GM21515 (cell line): ENCODE results near the gene WAS.
"Not testable (repeated sequence)": the region's sequence is repeated elsewhere in the genome, so short reads cannot be mapped to it uniquely, and the experiment has no call there.

Experiments used
- ATAC-seq: cut with Tn5 transposase; IDR thresholded peaks from one replicate; pipeline ENCODE4 v1.9.1; 2021; ENCODE audit not compliant: unreplicated experiment

The WAS gene

DNA sequence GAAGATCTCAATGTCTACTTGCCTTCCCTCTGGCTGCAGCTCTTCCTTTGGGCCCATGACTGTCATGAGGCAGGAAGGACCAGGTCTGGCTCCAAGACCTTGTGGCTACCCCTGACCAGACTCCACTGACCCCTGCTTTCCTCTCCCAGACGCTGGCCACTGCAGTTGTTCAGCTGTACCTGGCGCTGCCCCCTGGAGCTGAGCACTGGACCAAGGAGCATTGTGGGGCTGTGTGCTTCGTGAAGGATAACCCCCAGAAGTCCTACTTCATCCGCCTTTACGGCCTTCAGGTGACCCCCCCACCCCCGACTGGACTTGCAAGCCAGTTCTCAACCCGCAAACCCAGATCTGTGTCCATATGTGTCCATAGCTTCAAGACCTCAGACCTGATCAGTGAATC, 535 bp downstream of the WAS start:
- no peak for ATAC-seq

GRCh38 chrX:48685416-48685815, 1.8 kb downstream of the WAS start:
- ATAC-seq: no peak

GRCh38 chrX:48688531-48689150, 5.0 kb downstream of the WAS start:
- no peak for ATAC-seq

GRCh38 chrX:48689208-48689920, 5.8 kb downstream of the WAS start:
- ATAC-seq: no peak

DNA sequence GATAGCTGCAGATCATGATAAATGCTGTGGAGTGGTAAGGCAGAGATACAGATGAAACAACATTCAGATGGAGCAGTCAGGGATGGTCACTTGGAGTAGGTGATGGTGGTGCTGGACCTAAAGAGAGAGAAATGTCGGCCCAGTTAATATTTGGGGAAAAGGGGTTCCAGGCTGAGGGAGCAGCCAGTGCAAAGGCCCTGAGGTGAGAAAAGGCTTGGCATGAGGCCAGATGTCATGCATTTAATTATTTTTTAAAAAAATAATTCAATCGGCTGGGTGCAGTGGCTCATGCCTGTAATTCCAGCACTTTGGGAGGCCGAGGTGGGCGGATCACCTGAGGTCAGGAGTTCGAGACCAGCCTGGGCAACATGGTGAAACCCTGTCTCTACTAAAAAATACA, 8.1 kb downstream of the WAS start:
- ATAC-seq: not testable (repeated sequence)

DNA sequence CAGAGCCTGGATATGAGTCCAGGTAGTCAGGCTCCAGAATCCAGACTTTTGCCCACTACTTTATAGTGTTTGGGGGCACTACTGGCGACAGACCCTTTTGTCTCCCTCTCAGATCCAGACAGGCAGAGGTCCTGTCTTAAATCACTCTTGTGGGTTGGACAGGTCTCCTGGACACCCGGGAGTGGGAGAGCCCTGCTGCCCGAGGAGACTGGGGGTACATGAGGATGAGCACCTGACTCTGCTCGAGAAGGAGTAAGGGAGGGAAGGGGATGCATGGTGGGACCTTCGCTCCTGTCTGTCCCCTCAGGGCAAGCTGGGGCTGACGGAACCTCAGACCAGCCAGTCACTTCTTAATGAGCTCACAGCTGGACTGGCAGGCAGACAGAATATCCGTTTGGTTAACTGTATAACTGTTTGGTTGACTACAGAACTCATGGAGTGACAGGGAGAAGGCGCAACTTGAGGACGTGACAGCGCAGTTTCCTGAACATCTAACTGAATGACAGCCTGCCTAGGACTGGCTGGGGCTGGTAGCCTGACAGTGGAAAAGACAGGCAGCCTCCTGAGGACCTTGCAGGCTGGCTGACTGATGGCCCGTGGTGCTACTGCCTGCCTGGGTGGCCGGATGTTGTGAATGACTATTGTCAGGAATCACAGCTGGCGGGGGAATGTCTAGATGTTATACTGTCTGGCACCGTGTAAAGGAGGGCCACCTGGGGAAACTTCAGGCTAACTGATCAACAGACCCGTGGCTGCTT, 11.4 kb downstream of the WAS start:
- ATAC-seq: no peak

- ATAC-seq: no peak
Observed at GRCh38 chrX:48695534-48695896, 11.9 kb downstream of the WAS start.

- ATAC-seq: no peak
Observed at GRCh38 chrX:48695925-48696300, 12.3 kb downstream of the WAS start.

GRCh38 chrX:48696301-48696908, 12.8 kb downstream of the WAS start, which contains the start of gene SUV39H1:
Gene SUV39H1 (plus strand): TSS chrX:48696734. CDS start chrX:48696785, 51 bp downstream.
- ATAC-seq: peak; percentile 92

DNA sequence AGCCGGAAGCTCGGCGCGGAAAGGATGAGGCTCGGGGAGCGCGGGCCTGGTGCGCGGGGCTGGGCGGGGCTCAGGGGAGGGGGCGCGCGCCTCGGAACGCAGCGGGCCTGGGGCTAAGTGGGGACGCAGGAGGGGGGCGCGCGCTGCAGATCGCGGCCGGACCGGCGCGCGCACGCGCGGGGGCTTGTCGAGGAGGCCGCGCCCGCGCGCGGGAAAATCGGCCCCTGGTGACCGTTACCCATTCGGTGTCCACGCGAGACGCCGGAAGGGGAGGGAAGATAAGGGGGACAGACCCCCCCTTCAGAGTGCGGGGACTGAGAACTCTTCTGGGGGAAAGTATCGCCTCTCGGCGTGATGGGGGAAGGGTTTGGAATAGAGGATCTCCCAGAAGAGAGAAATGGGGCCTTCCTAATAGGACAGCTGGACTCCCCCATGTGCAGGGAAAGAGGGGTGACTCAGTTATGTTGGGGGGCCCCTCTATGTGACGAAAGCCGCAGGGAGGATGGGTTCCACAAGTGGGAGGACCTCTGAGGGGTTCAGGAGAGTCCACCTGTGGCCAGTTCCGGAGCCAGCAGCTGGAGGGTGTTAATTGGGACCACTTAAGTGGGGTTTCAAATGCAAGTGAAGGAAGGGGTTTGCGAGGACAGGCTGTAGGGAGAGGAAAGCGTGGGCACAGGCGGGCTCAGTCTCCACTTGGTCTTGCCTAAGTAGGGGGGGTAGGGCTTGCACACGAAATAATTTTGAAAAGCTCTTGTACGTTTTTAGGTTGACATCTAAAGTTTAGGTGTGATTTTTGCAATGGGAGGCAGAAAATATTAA, 13.5 kb downstream of the WAS start:
- ATAC-seq: peak; percentile 27

DNA sequence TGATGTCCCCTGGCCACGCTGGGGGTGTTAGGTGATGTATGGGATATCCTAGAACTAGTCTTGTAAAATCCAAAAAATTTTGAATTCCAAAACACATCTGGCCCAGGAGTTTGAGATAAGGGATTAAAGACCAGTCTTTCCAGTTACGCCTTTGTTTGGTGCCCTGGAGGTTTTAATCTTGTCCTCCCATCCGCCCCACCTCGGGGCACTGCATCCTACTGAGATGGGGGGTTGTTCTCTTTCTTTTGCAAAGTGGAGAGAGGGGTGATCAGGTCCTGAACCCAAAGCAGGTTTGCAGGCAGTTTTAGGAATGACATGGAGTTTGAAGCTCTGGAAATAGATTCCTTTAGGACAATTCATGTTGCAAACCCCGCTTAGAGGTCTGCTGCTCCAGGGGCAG, 14.7 kb downstream of the WAS start:
- ATAC-seq: no peak

DNA sequence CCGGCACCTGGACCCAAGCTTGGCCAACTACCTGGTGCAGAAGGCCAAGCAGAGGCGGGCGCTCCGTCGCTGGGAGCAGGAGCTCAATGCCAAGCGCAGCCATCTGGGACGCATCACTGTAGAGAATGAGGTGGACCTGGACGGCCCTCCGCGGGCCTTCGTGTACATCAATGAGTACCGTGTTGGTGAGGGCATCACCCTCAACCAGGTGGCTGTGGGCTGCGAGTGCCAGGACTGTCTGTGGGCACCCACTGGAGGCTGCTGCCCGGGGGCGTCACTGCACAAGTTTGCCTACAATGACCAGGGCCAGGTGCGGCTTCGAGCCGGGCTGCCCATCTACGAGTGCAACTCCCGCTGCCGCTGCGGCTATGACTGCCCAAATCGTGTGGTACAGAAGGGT, 16.6 kb downstream of the WAS start:
- no peak for ATAC-seq

- ATAC-seq: no peak
Observed at GRCh38 chrX:48700951-48701653, 17.5 kb downstream of the WAS start.

DNA sequence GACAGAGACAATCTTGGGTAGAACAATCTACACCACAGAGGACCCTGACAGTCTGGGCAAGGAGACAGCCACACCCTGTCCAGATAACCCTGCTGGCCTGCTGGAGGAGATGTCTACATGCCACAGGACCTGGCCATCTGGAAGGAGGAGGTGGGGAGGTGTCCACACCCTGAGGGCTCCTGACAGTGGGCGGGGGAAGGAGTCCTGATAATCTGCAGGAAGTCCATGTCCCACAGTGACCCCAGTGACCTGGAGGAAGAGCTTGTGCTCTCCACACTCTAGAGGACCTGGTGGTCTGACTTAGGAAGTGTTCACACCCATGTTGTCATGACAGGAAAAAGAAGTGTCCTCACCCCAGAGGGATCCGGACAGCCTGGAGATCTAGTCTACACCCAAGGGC, 18.4 kb downstream of the WAS start:
- no peak for ATAC-seq

DNA sequence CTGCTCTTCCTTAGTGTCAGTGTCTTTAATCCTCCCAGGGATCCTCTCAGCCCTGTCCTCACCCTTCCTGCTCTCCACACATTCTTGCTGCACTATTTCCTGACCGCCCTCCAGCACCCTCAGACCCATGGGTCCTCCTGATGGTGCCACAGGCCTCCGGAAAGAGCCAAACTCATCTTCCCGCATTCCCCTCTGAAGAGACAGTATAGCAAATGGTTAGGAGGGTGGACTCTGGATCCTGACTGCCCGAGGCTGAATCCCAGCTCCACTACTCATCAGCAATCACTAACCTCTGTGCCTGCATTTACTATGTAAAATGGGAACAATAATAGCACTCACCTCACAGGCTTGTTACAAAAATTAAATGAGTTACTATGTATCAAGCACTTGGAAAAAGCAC, 19.1 kb downstream of the WAS start:
- ATAC-seq: no peak

DNA sequence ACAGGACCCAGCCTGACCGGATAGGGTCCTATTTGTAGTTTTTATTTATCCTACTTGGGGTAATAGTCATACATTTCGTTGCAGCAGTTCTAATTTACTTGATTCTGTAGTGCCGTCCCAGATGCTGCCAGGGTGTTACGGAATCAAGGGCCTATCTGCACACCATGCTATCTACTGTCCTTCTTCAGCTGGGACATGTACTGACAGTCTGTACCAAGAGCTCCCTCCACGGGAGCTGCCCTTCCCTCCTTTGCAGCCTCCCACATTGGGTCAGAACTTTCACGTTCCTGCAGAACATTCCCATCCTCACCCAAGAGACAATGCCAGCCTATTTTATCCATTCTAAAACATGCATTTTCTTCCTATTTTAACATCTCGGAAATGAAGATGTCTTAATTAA, 19.6 kb downstream of the WAS start:
- no peak for ATAC-seq

DNA sequence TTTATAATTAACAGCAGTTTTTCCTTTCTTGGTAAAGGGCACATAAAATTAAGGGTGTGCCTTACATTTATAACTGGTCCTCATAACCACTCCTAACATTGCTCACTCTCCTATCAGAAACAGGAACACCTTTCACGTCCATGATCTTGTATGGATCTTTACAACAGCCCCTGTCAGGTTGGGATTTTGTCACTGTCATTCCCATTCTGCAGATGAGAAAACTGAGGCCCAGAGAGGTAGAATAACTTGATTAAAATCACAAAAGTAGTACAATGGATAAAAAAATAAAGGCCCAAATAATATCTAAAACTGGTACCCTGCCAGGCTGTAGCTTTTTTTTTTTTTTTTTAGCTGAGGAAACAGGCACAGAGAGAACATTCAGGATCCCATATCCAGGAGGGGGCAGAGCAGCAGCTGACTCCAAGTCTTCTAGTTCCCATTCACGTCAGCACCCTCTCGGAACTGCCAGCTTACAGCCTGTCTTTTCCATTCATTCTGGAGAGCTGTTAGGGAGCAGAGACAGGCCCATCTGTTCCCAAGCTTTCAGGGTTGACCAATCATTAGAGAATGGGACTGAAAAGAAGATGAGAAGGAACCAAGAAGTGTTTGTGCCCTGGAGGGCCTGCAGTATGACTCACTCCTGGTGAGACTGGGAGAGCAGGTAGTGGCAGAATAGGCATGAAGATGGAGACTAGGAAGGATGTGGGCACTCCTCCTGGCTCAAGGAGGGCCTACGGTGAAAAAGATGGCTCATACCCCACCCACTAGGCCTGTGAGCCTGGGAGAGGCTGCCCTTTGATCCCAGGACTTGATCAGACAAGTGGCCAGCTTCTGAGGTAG, 20.3 kb downstream of the WAS start:
- no peak for ATAC-seq

GRCh38 chrX:48705871-48706270, 22.3 kb downstream of the WAS start:
- no peak for ATAC-seq

- ATAC-seq: no peak
Observed at GRCh38 chrX:48709522-48710112, 26.0 kb downstream of the WAS start.
